NCI-H345 (cell line): ENCODE results near the gene PNPLA7.
"Not testable (repeated sequence)": the region's sequence is repeated elsewhere in the genome, so short reads cannot be mapped to it uniquely, and the experiment has no call there.

ENCODE experiments used
- DNase-seq: peaks from one replicate; lab custom pipeline; 2025; lab: John Stamatoyannopoulos, UW

The PNPLA7 gene

GRCh38 chr9:137575364-137575715, 25.1 kb upstream of the PNPLA7 start:
- DNase-seq: no peak

- no peak for DNase-seq
Measured at GRCh38 chr9:137574192-137574591, 24.0 kb upstream of the PNPLA7 start.

GRCh38 chr9:137570566-137570965, 20.4 kb upstream of the PNPLA7 start:
- no peak for DNase-seq

GRCh38 chr9:137569609-137570203, 19.5 kb upstream of the PNPLA7 start:
- no peak for DNase-seq

DNA sequence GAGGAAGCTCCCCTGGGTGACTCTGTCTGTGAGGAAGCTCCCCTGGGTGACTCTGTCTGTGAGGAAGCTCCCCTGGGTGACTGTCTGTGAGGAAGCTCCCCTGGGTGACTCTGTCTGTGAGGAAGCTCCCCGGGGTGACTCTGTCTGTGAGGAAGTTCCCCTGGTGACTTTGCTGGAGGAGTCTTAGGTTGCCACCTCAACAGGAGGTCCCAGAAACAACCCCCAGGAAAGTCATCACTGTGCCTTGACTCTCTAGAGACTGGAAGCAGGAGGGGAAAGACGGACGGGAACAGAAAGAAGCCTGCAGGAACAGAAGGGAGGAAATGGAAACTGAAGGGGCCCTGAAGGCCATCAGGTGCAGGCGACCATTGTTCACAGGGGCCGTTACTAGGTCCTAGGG, 18.2 kb upstream of the PNPLA7 start:
- not testable (repeated sequence) for DNase-seq

DNA sequence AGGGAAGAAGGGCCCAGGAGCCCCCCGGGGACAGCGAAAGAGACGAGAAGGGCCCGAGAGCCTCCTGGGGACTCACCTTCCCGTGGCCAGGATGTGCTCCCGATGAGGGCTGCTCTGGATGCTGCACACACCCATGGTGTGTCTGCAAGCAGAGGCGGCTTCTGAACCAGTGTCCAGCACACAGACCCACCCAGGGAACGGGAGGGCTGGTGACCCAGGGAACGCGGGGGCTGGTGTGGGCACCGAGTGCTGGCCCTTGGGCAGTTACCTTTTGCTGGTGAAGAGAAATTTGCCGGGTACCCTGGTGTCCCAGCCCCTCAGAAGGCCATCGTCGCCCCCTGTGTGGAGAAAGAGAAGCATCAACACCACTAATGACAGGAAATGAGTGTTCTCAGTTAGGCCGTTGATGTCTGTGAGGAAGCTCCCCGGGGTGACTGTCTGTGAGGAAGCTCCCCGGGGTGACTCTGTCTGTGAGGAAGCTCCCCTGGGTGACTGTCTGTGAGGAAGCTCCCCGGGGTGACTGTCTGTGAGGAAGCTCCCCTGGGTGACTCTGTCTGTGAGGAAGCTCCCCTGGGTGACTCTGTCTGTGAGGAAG, 14.7 kb upstream of the PNPLA7 start:
- no peak for DNase-seq

DNA sequence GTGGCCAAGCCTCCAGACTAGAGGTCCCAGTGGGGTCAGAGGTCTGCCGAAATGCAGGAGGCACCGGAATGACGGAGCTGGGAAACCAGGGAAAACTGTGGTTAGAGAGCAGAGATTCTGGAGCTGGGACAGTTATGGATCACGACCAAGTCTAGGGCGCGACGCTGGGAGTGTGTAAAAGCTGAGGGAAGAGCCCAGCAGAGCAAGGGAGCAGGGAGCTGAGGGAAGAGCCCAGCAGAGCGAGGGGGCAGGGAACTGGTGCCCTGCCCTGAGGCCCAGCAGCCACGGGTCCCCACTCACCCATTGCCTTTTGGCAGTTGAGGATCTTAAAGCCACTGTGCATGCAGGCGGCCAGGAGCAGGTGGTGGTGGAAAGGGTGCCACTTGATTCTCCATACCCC, 13.9 kb upstream of the PNPLA7 start:
- DNase-seq: no peak

- no peak for DNase-seq
Measured at GRCh38 chr9:137558127-137558526, 7.9 kb upstream of the PNPLA7 start.

GRCh38 chr9:137556069-137556838, 6.1 kb upstream of the PNPLA7 start:
- no peak for DNase-seq

DNA sequence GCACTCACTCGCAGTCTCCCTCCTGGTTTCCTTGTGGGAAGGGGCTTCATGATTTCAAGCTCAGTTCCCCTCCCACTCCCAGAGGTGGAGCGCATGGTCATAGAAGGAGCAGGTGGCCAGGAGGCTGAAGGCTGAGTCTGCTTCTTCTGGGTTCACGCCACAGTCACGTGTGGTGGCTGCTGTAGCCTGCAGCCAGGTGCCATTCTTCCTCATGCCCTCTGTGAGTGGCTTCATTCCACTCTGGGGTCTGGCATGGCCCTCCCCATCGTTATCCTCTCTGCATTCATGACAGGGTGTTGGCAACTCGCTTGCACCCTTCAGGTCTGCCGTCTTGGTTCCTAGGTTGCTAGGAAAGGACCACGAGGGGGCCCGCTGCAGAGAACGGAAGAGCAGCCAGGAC, 5.0 kb upstream of the PNPLA7 start:
- DNase-seq: no peak

- DNase-seq: no peak
Measured at GRCh38 chr9:137554349-137554748, 4.1 kb upstream of the PNPLA7 start.

GRCh38 chr9:137553654-137554053, 3.5 kb upstream of the PNPLA7 start:
- DNase-seq: not testable (repeated sequence)

GRCh38 chr9:137552022-137552768, 2.0 kb upstream of the PNPLA7 start:
- DNase-seq: no peak

GRCh38 chr9:137551264-137552021, 1.2 kb upstream of the PNPLA7 start, which contains the start of gene MRPL41:
TSS of gene MRPL41 (plus strand) at chr9:137551879. CDS start at chr9:137552082, 203 bp downstream.
- DNase-seq: peak; percentile 87

- DNase-seq: not testable (repeated sequence)
Measured at GRCh38 chr9:137550958-137551263, 709 bp upstream of the PNPLA7 start.

DNA sequence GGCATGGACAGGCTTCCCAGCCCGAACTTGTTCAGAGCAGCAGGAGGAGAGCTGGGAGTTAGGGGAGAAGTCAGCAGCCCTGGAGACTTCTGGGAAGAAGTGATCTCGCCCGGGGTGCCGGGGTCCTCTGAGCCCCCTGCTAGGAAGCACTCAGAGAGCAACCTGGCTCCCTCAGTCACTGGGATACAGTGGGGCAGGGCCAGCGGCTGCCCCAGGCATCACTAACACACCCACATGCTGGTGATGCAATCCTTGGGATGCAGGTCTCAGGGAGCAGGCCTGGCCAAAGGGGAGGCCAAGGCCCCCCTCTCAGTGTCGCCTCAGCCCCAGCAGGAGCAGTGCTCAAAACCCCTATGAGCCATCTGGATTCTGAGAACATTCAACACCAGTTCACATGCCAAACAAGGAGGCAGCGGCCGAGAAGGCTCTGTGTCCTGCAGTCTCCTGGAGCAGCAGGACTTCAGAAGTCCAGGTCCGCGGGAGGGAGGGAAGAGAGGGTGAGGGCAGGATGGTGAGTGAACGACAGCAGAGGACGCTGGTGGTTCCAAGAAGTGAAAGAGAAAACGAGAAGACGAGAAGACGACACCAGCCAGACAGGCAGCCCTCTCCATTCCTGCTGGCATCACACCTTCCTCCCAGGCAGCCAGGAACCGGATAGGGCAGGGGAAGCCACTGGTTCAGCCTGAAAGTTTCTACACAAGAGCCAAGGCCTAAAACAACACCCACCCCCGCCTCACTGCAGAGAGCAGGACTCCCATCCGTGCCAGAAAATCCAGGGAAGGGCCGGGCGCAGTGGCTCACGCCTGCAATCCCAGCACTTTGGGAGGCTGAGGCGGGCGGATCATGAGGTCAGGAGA, 2.3 kb downstream of the PNPLA7 start:
- DNase-seq: no peak

- no peak for DNase-seq
Measured at GRCh38 chr9:137545123-137545522, 5.1 kb downstream of the PNPLA7 start.

DNA sequence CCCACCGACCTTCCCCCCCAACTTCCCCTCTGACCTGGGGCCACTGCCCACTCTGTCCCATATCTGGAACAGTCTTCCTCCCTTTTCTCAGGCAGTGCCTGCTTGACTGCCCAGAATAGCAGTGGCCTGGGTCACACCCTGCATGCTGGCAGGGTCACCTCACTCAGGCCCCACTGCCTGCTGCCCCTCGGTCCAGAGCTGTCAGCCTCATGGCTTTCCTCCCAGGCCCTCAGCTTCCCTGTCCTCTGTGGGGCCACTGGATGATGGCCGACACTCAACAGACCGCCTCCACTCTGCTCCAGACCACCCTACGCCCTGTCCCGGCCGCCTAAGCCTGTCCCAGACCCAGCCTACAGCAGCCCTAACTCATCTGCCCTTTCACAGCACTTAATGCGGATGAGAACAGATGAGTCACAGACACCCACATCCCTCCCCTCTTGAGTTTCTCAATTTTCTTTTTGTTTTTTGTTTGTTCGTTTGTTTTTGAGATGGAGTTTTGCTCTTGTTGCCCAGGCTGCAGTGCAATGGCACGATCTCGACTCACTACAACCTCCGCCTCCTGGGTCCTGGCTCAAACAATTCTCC, 5.9 kb downstream of the PNPLA7 start:
- DNase-seq: no peak

DNA sequence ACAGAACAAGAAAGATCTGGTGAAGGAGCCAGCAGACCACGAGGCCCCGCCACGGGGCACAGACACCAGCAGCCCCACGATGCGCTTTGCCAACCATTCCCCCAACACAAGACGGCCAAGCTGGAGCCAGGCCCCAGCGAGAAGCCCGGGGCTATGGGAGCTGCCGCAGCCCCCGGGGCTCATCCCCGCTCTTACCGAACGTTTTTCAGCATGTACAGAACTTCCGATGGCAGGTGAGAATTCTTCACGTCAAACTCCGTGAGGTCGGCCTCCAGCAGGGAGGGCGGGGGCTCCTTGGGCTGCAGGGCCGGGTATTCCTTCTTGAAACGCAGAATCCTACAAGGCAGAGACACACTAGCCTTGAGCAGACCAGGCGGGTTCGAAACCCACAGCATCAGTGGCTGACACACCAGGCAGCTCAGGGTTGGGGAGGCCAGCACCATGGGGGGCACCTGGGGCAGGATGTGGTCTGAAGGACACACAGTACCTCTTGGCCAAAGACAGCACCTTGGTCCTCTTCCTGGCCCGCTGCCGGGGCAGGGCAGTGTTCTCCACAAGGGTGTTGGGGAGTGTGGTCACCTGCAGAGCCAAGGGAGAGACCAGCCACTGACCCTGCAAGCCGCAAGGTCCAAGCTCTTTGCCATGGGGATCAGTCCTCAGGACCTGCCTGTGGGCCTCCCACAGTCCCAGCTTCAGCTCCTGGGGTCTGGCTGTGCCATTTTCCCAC, 6.8 kb downstream of the PNPLA7 start:
- DNase-seq: no peak

DNA sequence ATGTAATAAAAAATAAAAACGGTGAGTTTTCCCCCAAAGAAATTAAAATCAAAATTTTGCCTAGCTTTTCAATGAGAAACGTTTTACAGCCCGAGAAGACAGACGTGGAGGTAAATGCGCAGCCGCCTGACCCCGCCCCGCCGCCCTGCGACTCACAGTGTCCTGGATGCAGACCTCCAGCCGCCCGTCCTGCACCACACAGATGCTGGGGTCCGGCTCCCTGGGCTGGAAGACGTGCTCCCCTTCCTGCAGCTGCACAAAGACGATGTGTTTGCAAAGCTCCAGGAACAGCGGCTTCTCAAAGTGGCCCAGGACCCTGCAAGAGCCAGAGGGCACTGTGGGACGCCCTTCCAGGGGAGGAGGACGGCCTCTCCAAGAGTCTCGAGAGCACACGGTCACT, 7.7 kb downstream of the PNPLA7 start:
- DNase-seq: no peak
